ENCODE measurements around the gene RPS24.
A peak's percentile ranks its signal among the peaks of the same experiment; 100 is the strongest.

Gene RPS24

DNA sequence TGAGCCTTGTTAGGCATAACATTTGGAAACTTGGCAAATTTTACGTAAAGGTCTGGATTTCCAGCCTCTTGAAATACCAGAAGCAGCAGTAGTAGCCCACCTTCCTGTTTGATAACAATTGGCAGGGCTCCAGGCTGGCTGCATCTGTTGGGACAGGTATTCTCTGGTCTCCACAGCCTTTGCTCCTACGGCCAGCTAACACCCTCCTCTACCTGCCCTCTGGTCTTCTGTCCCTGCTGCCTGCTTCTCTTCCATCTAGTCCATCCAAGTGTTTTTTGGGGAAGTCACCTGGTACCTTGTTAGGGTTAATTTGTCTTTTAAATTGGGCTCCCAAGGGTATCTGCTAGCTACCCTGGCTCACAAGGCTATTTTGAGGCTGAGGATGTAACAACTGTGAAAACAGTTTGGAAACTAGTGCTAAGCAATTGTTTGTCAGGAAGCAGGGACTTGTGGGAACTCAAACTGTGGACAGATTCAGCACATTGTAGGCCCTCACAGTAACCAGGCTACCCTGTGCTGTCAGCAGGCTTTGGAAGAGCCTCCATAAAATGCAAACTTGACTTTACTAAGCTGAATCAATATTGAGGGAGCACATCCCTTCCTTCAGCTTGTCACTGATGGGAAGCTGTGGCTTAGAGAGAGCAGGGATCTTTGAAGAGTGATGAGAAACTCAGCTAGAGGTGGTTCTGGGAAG lies 8.5 kb downstream of the RPS24 start:
- H3K79me1 ChIP-seq (replicated peaks; ENCODE audit: low read length, poor library complexity, severe bottlenecking): peaks cover 11% of the 10 kb centered on the region
- H3K4ac ChIP-seq (ENCODE audit: low read depth in 1 of 2, low read length in 2 of 2): no peak overlapping the region
- H3K36me3 ChIP-seq (ENCODE audit: control insufficient read depth in 1 of 2, insufficient read depth in 2 of 2, low read depth in 1 of 2, low read length in 2 of 2): peaks cover 35 to 67% of the 10 kb centered on the region in 2 experiments
- no peaks in the 10 kb centered on the region for H3K27me3 ChIP-seq (ENCODE audit: control insufficient read depth in 1 of 2, insufficient read depth in 1 of 2, low read length in 2 of 2)
- H3K4me2 ChIP-seq (ENCODE audit: low read length, poor library complexity, severe bottlenecking): no peak overlapping the region
- H2BK5ac ChIP-seq (ENCODE audit: low read depth, low read length, poor library complexity, severe bottlenecking): no peak overlapping the region
- no peak overlapping the region for H2AFZ ChIP-seq (ENCODE audit: low read depth, low read length)
- no peak overlapping the region for H2AK5ac ChIP-seq (ENCODE audit: low read length, severe bottlenecking)
- no peak overlapping the region for H2BK15ac ChIP-seq (ENCODE audit: low read depth, poor library complexity, severe bottlenecking)
- H2BK12ac ChIP-seq (ENCODE audit: low read length in 2 of 2): no peak overlapping the region
- no peak overlapping the region for H3K18ac ChIP-seq (ENCODE audit: low read depth in 1 of 2, low read length in 2 of 2)
- DNase-seq: no peak
- no peak overlapping the region for H4K91ac ChIP-seq (ENCODE audit: low read length)
- no peaks in the 10 kb centered on the region for H3K9me3 ChIP-seq (ENCODE audit: control insufficient read depth, low read length)
- no peak overlapping the region for H3K4me3 ChIP-seq (ENCODE audit: insufficient read depth in 1 of 2, low read depth in 1 of 2, low read length in 2 of 2)
- no peak overlapping the region for H2BK120ac ChIP-seq (ENCODE audit: low read depth, low read length)
- peak overlapping the region; percentile 15 for H3K9ac ChIP-seq (ENCODE audit: low read length)
- H3K27ac ChIP-seq (ENCODE audit: low read length, poor library complexity, severe bottlenecking): no peak overlapping the region
- H3K14ac ChIP-seq (ENCODE audit: low read length in 2 of 2): no peak overlapping the region
- WGBS: 100% methylated on average over 1 of the region's 2 CpGs
- no peak overlapping the region for H4K8ac ChIP-seq (ENCODE audit: low read length)
- H3K4me1 ChIP-seq (ENCODE audit: control insufficient read depth, insufficient read depth, low read depth, low read length): peaks cover 13% of the 10 kb centered on the region
- H3K23ac ChIP-seq (ENCODE audit: low read length in 2 of 2): no peak overlapping the region

DNA sequence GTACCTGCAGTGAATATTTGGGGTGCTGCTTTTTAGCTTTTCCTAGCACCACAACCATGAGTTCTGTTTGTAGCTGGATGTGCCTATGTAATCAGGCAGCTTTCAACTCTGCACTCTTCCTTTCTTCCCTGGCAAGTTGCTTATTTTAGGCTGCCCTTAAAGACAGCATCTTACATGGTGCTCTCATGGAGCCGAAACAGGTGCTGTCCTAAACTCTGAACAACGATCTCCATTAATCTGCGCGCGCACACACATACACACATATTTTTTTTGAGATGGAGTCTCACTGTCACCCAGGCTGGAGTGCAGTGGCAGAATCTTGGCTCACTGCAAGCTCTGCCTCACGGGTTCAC lies 9.1 kb downstream of the RPS24 start:
- H2BK5ac ChIP-seq (ENCODE audit: low read depth, low read length, poor library complexity, severe bottlenecking): no peak overlapping the region
- H3K4me3 ChIP-seq (ENCODE audit: insufficient read depth in 1 of 2, low read depth in 1 of 2, low read length in 2 of 2): no peak overlapping the region
- no peaks in the 10 kb centered on the region for H3K9me3 ChIP-seq (ENCODE audit: control insufficient read depth, low read length)

DNA sequence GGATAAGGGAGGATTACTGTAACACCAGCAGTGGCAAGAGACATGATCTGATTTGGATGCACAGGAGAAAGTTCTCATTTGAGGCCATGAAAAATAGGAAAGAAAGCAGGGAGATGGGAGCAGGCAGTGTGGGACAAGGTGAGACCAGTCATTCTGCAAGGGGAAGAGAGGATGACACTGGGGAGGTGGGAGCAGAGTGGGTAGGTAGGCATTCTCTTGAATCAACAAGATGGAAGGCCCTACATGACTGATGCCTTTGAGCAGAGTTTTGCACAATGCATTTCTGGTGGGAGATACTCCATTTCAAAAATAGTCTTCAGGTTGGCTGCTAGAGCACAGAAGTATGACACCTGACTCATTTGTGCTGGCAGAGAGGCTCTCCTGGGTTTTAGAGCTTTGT lies 10.5 kb downstream of the RPS24 start:
- no peak overlapping the region for H3K23ac ChIP-seq (ENCODE audit: low read length in 2 of 2)
- H2BK12ac ChIP-seq (ENCODE audit: low read length in 2 of 2): no peak overlapping the region
- no peak overlapping the region for H2BK5ac ChIP-seq (ENCODE audit: low read depth, low read length, poor library complexity, severe bottlenecking)
- no peak overlapping the region for H3K27ac ChIP-seq (ENCODE audit: low read length, poor library complexity, severe bottlenecking)
- H3K4ac ChIP-seq (ENCODE audit: low read depth in 1 of 2, low read length in 2 of 2): no peak overlapping the region
- H2BK120ac ChIP-seq (ENCODE audit: low read depth, low read length): no peak overlapping the region
- peaks cover 30 to 47% of the 10 kb centered on the region in 2 experiments for H3K36me3 ChIP-seq (ENCODE audit: control insufficient read depth in 1 of 2, insufficient read depth in 2 of 2, low read depth in 1 of 2, low read length in 2 of 2)
- peak overlapping the region; percentile 21 for H3K9ac ChIP-seq (ENCODE audit: low read length)
- no peak for DNase-seq
- peaks cover 11% of the 10 kb centered on the region for H3K4me1 ChIP-seq (ENCODE audit: control insufficient read depth, insufficient read depth, low read depth, low read length)
- H3K79me1 ChIP-seq (replicated peaks; ENCODE audit: low read length, poor library complexity, severe bottlenecking): peaks cover 8% of the 10 kb centered on the region
- no peaks in the 10 kb centered on the region for H3K27me3 ChIP-seq (ENCODE audit: control insufficient read depth in 1 of 2, insufficient read depth in 1 of 2, low read length in 2 of 2)
- H3K14ac ChIP-seq (ENCODE audit: low read length in 2 of 2): no peak overlapping the region
- no peak overlapping the region for H3K18ac ChIP-seq (ENCODE audit: low read depth in 1 of 2, low read length in 2 of 2)
- no peaks in the 10 kb centered on the region for H3K9me3 ChIP-seq (ENCODE audit: control insufficient read depth, low read length)
- no peak overlapping the region for H2BK15ac ChIP-seq (ENCODE audit: low read depth, poor library complexity, severe bottlenecking)
- H4K8ac ChIP-seq (ENCODE audit: low read length): no peak overlapping the region
- no peak overlapping the region for H2AK5ac ChIP-seq (ENCODE audit: low read length, severe bottlenecking)
- no peak overlapping the region for H3K4me3 ChIP-seq (ENCODE audit: insufficient read depth in 1 of 2, low read depth in 1 of 2, low read length in 2 of 2)
- no peak overlapping the region for H2AFZ ChIP-seq (ENCODE audit: low read depth, low read length)
- no peak overlapping the region for H3K4me2 ChIP-seq (ENCODE audit: low read length, poor library complexity, severe bottlenecking)
- H4K91ac ChIP-seq (ENCODE audit: low read length): no peak overlapping the region

More for the DNA sequence above, 9.1 kb downstream of the RPS24 start:
- Histone ChIP-seq H3K4ac (ENCODE audit: low read depth in 1 of 2, low read length in 2 of 2) (no peak overlapping the region), H2AFZ (ENCODE audit: low read depth, low read length) (no peak overlapping the region), H3K14ac (ENCODE audit: low read length in 2 of 2) (no peak overlapping the region), H4K91ac (ENCODE audit: low read length) (no peak overlapping the region), H2BK15ac (ENCODE audit: low read depth, poor library complexity, severe bottlenecking) (no peak overlapping the region), H3K36me3 (ENCODE audit: control insufficient read depth in 1 of 2, insufficient read depth in 2 of 2, low read depth in 1 of 2, low read length in 2 of 2) (peaks cover 35 to 61% of the 10 kb centered on the region in 2 experiments), H3K79me1 (replicated peaks; ENCODE audit: low read length, poor library complexity, severe bottlenecking) (peaks cover 11% of the 10 kb centered on the region), H4K8ac (ENCODE audit: low read length) (no peak overlapping the region), H3K18ac (ENCODE audit: low read depth in 1 of 2, low read length in 2 of 2) (no peak overlapping the region), H3K4me2 (ENCODE audit: low read length, poor library complexity, severe bottlenecking) (no peak overlapping the region), H3K4me1 (ENCODE audit: control insufficient read depth, insufficient read depth, low read depth, low read length) (peaks cover 15% of the 10 kb centered on the region), H2BK120ac (ENCODE audit: low read depth, low read length) (no peak overlapping the region), H3K27ac (ENCODE audit: low read length, poor library complexity, severe bottlenecking) (no peak overlapping the region), H3K27me3 (ENCODE audit: control insufficient read depth in 1 of 2, insufficient read depth in 1 of 2, low read length in 2 of 2) (no peaks in the 10 kb centered on the region), H2BK12ac (ENCODE audit: low read length in 2 of 2) (no peak overlapping the region), H3K9ac (ENCODE audit: low read length) (no peak overlapping the region), H2AK5ac (ENCODE audit: low read length, severe bottlenecking) (no peak overlapping the region), H3K23ac (ENCODE audit: low read length in 2 of 2) (no peak overlapping the region)
- WGBS: 98% methylated on average over 6 of the region's 6 CpGs
- no peak for DNase-seq

DNA sequence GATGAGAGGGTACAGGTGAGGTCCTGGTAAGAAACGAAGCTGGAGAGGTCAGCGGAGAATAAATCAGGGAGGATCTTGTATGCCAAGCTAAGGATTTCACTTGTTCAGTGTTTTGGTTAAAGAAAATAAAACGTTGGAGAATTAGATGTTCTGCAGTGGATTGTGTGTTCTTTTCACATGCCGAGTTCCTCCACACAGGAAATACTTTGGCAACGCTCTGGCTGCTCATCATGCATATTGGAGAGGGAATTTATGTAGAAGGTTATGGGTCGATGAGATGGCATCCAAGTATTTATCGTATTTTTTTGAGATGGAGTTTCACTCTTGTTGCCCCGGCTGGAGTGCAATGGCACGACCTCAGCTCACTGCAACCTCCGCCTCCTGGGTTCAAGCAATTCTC lies 11.0 kb downstream of the RPS24 start:
- H3K4me1 ChIP-seq (ENCODE audit: control insufficient read depth, insufficient read depth, low read depth, low read length): peaks cover 11% of the 10 kb centered on the region
- no peak overlapping the region for H4K91ac ChIP-seq (ENCODE audit: low read length)
- WGBS: 46% methylated on average over 10 of the region's 10 CpGs
- no peak overlapping the region for H2AFZ ChIP-seq (ENCODE audit: low read depth, low read length)
- no peak overlapping the region for H2BK12ac ChIP-seq (ENCODE audit: low read length in 2 of 2)
- peaks cover 8% of the 10 kb centered on the region for H3K79me1 ChIP-seq (replicated peaks; ENCODE audit: low read length, poor library complexity, severe bottlenecking)
- H2AK5ac ChIP-seq (ENCODE audit: low read length, severe bottlenecking): no peak overlapping the region
- H2BK15ac ChIP-seq (ENCODE audit: low read depth, poor library complexity, severe bottlenecking): no peak overlapping the region
- H3K4me3 ChIP-seq (ENCODE audit: insufficient read depth in 1 of 2, low read depth in 1 of 2, low read length in 2 of 2): no peak overlapping the region
- H3K27me3 ChIP-seq (ENCODE audit: control insufficient read depth in 1 of 2, insufficient read depth in 1 of 2, low read length in 2 of 2): no peaks in the 10 kb centered on the region
- no peak overlapping the region for H3K4me2 ChIP-seq (ENCODE audit: low read length, poor library complexity, severe bottlenecking)
- no peak overlapping the region for H2BK5ac ChIP-seq (ENCODE audit: low read depth, low read length, poor library complexity, severe bottlenecking)
- no peak overlapping the region for H3K14ac ChIP-seq (ENCODE audit: low read length in 2 of 2)
- H3K27ac ChIP-seq (ENCODE audit: low read length, poor library complexity, severe bottlenecking): no peak overlapping the region
- H3K9ac ChIP-seq (ENCODE audit: low read length): no peak overlapping the region
- no peak overlapping the region for H3K4ac ChIP-seq (ENCODE audit: low read depth in 1 of 2, low read length in 2 of 2)
- no peaks in the 10 kb centered on the region for H3K9me3 ChIP-seq (ENCODE audit: control insufficient read depth, low read length)
- peaks cover 32 to 42% of the 10 kb centered on the region in 2 experiments for H3K36me3 ChIP-seq (ENCODE audit: control insufficient read depth in 1 of 2, insufficient read depth in 2 of 2, low read depth in 1 of 2, low read length in 2 of 2)
- no peak overlapping the region for H4K8ac ChIP-seq (ENCODE audit: low read length)
- H2BK120ac ChIP-seq (ENCODE audit: low read depth, low read length): no peak overlapping the region
- H3K18ac ChIP-seq (ENCODE audit: low read depth in 1 of 2, low read length in 2 of 2): no peak overlapping the region
- no peak overlapping the region for H3K23ac ChIP-seq (ENCODE audit: low read length in 2 of 2)
- DNase-seq: no peak

Data from mesenchymal stem cell (in vitro differentiated cells and primary cell).